Measurements from ENCODE around the gene SSNA1.
"Not testable (repeated sequence)": the region's sequence is repeated elsewhere in the genome, so short reads cannot be mapped to it uniquely, and the experiment has no call there.

SSNA1 gene

DNA sequence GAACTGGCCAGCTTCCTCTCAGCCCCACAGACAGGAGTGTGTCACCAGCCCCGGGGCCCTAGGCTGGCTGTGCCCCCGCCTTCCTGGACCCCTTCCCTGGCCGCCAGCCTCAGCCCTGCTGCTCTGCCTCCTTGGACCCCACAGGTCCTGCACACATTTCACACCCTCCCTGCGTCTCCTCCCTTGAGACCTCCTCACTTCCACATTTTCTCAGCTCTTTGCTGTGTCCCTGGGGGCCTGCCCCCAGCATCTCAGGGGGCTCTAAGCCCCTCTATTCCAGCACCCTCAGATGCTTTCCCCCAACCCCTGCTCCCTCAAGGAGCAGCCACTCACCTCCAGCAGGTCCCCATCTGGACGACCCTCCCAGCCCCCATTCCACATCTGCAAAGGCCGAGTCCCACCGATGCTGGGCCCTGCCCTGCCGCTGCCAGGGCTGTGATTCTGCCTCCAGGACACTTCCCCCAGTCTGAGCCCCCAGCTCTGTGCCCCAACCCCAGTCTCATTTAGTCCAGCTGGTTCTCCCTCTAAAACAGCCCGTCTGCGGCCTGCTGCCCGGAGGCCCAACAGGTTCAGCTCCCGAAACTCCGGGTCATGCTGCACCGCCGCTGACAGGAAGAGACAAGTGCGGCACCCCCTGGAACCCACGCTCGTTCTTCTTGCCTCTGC, 46.4 kb downstream of the SSNA1 start:
- no peak for DNase-seq

DNA sequence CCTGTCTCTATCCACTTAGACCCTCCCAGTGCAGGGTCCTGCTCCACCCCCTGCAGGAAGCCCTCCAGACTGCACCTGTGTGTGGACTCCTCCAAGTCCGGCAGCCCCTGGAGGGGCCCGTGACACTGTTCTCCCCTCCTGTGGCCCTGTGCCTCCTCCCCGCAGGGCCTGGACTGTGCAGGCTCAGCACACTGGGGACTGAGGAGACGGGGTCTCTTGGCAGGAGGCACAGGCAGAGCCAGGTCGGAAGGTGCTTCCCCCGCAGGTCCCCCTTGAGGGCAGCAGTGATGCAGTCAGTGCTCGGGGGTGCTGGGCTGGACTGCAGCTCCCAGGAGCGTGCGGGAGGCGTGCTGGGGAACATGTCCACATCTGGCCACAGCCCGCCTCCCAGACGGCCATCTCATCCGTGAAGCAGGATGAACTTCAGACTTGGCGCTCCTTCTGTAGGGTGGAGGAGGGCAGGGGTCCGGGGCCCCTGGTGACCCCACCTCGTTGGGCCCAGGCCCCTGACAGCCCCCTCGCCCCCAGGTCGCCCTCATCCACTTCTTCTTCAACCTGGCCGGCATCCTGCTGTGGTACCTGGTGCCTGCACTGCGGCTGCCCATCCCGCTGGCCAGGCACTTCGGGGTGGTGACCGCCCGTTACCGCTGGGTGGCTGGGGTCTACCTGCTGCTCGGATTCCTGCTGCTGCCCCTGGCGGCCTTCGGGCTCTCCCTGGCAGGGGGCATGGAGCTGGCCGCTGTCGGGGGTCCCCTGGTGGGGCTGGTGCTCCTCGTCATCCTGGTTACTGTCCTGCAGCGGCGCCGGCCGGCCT, 47.2 kb downstream of the SSNA1 start:
- DNase-seq: no peak

DNA sequence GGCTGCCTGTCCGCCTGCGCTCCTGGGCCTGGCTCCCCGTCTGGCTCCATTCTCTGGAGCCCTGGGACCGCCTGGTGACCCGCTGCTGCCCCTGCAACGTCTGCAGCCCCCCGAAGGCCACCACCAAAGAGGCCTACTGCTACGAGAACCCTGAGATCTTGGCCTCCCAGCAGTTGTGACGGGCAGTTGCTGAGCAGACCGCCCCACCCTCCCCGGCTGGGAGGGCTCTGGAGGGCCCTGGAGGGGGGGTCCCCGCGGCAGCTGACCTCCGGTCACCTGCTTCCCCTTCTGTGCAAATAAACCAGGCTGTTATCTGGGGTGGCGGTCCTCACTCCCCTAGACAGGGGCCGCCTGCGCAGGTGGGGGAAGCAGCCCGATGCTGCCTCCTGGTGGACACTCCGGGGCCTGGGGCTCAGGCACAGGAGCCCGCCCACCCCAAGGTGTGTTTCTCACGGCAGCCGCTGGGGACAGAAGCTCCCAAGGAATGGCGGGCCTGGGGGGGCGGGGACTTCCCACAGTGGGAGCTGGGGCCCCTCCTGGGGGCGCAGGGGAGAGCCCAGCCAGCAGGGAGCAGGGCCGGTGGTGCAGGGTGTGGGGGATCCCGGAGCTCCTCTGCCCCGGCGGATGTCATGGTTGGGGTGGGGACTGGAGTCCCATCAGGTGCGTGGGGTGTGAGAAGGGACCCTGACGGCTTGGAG, 47.9 kb downstream of the SSNA1 start:
- peak; percentile 69 to 77 for DNase-seq

DNA sequence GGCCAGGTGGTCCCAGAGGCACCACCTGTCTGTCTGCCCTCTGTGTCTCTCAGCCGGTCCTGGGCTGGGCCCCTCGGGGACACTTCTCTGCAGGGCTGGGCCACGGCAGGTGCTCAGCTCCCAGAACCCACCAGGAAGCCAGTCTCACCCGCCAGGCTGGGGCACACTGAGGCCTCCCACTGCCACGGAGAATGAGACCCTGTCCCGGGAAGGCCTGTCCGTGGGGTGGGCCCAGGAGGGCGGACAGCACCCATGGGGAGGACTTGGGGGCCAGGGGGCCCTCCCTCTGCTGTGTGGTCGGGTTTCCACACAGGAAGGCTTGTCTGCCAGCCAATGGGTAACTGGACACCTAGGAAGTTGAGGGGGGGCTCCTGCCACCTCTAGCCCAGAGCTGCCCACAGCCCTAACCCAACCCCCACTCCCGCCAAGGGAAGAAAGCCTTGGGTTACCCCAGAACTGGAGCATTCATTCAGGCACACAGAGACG, 48.5 kb downstream of the SSNA1 start:
- no peak for DNase-seq

DNA sequence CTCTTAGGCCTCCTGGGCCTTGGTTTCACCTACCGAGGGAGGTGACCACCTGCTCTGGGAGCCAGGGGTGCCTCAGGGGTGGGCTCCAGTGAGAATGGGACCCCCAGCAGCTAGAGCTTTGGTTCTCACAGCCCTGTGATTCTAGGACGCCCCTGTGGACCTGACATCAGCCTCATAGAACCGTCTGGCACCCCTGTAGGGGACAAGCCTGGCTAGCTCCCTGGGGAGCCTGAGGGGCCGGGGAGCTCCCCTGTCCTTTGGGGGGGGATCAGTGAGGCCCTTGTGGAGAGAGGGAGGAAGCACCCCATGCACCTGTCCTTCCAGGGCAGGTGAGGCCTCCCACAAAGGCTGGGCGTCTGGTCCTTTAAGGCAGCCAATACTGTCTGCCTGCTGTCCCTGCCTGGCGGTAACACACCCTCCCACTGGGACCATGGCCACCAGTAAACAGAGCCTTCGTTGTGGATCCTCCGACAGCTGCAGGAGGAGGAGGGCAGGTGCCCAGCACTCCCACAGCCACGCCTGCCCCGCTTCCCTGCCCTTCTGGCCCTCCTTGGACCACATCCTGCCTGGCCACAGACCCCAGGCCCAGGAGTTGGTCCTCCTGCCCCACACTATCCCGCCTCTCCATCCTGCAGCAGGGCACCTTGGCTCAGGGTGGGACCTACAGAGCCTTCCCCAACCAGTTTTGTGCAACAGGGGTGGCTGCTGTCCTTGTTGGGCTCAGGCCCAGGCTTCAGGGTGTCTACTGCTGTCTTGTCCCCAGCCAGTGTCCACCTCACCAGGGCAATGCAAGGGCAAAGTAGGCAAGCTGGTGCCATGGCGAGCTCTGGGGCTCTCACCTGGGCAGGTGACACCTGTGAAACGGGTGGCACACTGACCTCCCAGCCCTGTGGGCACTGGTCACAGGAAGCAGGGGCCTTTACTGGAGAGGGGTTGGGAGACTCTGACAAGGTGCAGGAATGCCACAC, 49.6 kb downstream of the SSNA1 start:
- no peak for DNase-seq

DNA sequence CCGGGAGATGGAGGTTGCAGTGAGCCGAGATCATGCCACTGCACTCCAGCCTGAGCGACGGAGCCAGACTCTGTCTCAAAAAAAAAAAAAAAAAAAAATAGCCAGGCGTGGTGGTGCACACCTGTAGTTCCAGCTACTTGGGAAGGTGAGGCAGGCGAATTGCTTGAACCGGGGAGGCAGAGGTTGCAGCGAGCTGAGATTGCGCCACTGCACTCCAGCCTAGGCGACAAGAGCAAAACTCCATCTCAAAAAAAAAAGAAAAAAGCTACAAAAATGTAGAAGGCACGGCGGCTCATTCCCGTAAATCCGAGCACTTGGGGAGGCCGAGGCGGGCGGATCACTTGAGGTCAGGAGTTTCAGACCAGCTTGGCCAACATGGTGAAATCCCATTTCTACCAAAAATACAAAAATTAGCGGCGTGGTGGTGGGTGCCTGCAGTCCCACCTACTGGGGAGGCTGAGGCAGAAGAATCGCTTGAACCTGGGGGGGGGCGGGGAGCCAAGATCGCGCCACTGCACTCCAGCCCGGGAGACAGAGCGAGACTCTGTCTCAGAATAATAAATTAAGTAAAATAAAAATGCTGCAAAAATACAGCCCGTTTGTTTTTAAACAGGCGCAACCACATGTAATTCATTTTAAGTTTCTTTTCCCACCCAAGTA, 51.2 kb downstream of the SSNA1 start:
- DNase-seq: not testable (repeated sequence)

Data from Kasumi-1 (cell line).